PC-3 (cell line): ENCODE measurements around the gene SMIM10.

Experiments
- CTCF ChIP-seq: fragments of 300-600 bp; sonication (generic); conservative IDR thresholded peaks from 2 replicates; pipeline ENCODE4 v1.5.1; 2017; ENCODE audit warnings: antibody characterized with exemption, low read depth, mild to moderate bottlenecking, low read length
- EZH2 ChIP-seq: fragments of 300-600 bp; sonication (generic); IDR thresholded peaks from one replicate; pipeline ENCODE4 v1.6.1; 2017; ENCODE audit warnings: antibody characterized with exemption, mild to moderate bottlenecking, low read length; ENCODE audit not compliant: unreplicated experiment

- TF ChIP-seq CTCF (no peak), EZH2 (no peak)
Measured at GRCh38 chrX:135003876-135004623, 13.3 kb downstream of the SMIM10 start.
